WTC11 (cell line): Measurements from ENCODE around the gene SKI. TPM values are rescaled to one million over a fixed set of nuclear protein-coding genes. Genes with fewer than 3 reads are reported as not detected.
A peak's percentile ranks its signal among the peaks of the same experiment; 100 is the strongest.

Experiments
- ARID4B ChIP-seq: sonication (generic); formaldehyde crosslinking; IDR thresholded peaks from 2 replicates; pipeline ENCODE4 v1.8.0; 2023; ENCODE audit warnings: missing genetic modification reagents, mild to moderate bottlenecking, borderline replicate concordance
- CBFB ChIP-seq: sonication (generic); formaldehyde crosslinking; IDR thresholded peaks from 2 replicates; pipeline ENCODE4 v1.8.1; 2022; ENCODE audit warnings: mild to moderate bottlenecking, low read depth, missing genetic modification reagents
- CREM ChIP-seq: sonication (generic); formaldehyde crosslinking; IDR thresholded peaks from 2 replicates; pipeline ENCODE4 v1.8.1; 2022; ENCODE audit warnings: mild to moderate bottlenecking, missing genetic modification reagents, moderate library complexity
- FOXK1 ChIP-seq: sonication (generic); formaldehyde crosslinking; IDR thresholded peaks from 2 replicates; pipeline ENCODE4 v1.8.0; 2022; ENCODE audit warnings: mild to moderate bottlenecking, moderate library complexity, missing genetic modification reagents
- GABPB1 ChIP-seq: sonication (generic); formaldehyde crosslinking; IDR thresholded peaks from 2 replicates; pipeline ENCODE4 v1.8.1; 2023; ENCODE audit warnings: mild to moderate bottlenecking, missing genetic modification reagents
- HMGXB4 ChIP-seq: sonication (generic); formaldehyde crosslinking; IDR thresholded peaks from 2 replicates; pipeline ENCODE4 v1.8.1; 2023; ENCODE audit warnings: mild to moderate bottlenecking, moderate library complexity, missing genetic modification reagents
- JUN ChIP-seq: sonication (generic); formaldehyde crosslinking; IDR thresholded peaks from 2 replicates; pipeline ENCODE4 v1.8.0; 2023; ENCODE audit warnings: mild to moderate bottlenecking, missing genetic modification reagents
- NR3C1 ChIP-seq: sonication (generic); formaldehyde crosslinking; conservative IDR thresholded peaks from 2 replicates; pipeline ENCODE4 v1.8.1; 2023; ENCODE audit warnings: low read depth, mild to moderate bottlenecking, missing genetic modification reagents
- PRRX2 ChIP-seq: fragments of 250-450 bp; sonication (Bioruptor Pico); IDR thresholded peaks from 2 replicates; pipeline ENCODE4 v1.8.0; 2021; ENCODE audit warnings: mild to moderate bottlenecking
- RELA ChIP-seq: sonication (generic); formaldehyde crosslinking; IDR thresholded peaks from 2 replicates; pipeline ENCODE4 v1.8.1; 2022; ENCODE audit warnings: missing genetic modification reagents, mild to moderate bottlenecking, borderline replicate concordance
- SMAD3 ChIP-seq: sonication (generic); formaldehyde crosslinking; IDR thresholded peaks from 2 replicates; pipeline ENCODE4 v1.8.0; 2022; ENCODE audit warnings: missing genetic modification reagents, mild to moderate bottlenecking, borderline replicate concordance
- SOX15 ChIP-seq: fragments of 250-450 bp; sonication (Bioruptor Pico); IDR thresholded peaks from 2 replicates; pipeline ENCODE4 v1.9.0; 2021; ENCODE audit warnings: mild to moderate bottlenecking
- TEAD4 ChIP-seq: sonication (generic); formaldehyde crosslinking; IDR thresholded peaks from 2 replicates; pipeline ENCODE4 v1.8.0; 2022; ENCODE audit warnings: mild to moderate bottlenecking, missing genetic modification reagents
- USF1 ChIP-seq: sonication (generic); formaldehyde crosslinking; IDR thresholded peaks from 2 replicates; pipeline ENCODE4 v1.8.0; 2022; ENCODE audit warnings: mild to moderate bottlenecking, missing genetic modification reagents
- ZNF121 ChIP-seq: sonication (generic); formaldehyde crosslinking; IDR thresholded peaks from 2 replicates; pipeline ENCODE4 v1.8.0; 2023; ENCODE audit warnings: missing genetic modification reagents
- ZNF317 ChIP-seq: sonication (generic); formaldehyde crosslinking; IDR thresholded peaks from 2 replicates; pipeline ENCODE4 v1.8.1; 2023; ENCODE audit warnings: low read depth, mild to moderate bottlenecking, moderate library complexity, missing genetic modification reagents, borderline replicate concordance
- ZNF423 ChIP-seq: fragments of 250-450 bp; sonication (Bioruptor Pico); IDR thresholded peaks from 2 replicates; pipeline ENCODE4 v2.1.2; 2022; ENCODE audit warnings: mild to moderate bottlenecking, moderate library complexity
- ZNF532 ChIP-seq: fragments of 250-450 bp; sonication (Bioruptor Pico); IDR thresholded peaks from 2 replicates; pipeline ENCODE4 v1.9.0; 2021; ENCODE audit warnings: mild to moderate bottlenecking, borderline replicate concordance
- ZNF671 ChIP-seq: fragments of 250-450 bp; sonication (Bioruptor Pico); IDR thresholded peaks from 2 replicates; pipeline ENCODE4 v1.8.0; 2021; ENCODE audit warnings: mild to moderate bottlenecking
- ZSCAN18 ChIP-seq: fragments of 250-450 bp; sonication (Bioruptor Pico); IDR thresholded peaks from 2 replicates; pipeline ENCODE4 v2.1.2; 2022; ENCODE audit warnings: mild to moderate bottlenecking, moderate library complexity
- total RNA-seq: library from RNA; stranded (reverse); gene quantifications from 3 replicates; pipeline ENCODE4 v1.2.3, GENCODE V29; 2021
- TF ChIP-seq, protein P1 (sequence below): sonication (generic); formaldehyde crosslinking; IDR thresholded peaks from 2 replicates; pipeline ENCODE4 v1.8.0; 2022; ENCODE audit warnings: missing genetic modification reagents
- TF ChIP-seq, protein P2 (sequence below): fragments of 250-450 bp; sonication (Bioruptor Pico); IDR thresholded peaks from 2 replicates; pipeline ENCODE4 v1.8.0; 2021; ENCODE audit warnings: mild to moderate bottlenecking

The SKI gene
- total RNA-seq, 1 experiment from 2014 or later = 88.6 TPM

- TF ChIP-seq ARID4B (CRISPR knock-in tag) (no peak), ZSCAN18 (CRISPR knock-in tag) (no peak), FOXK1 (peak; percentile 89; the same call in 1 of the 2 replicates), GABPB1 (CRISPR knock-in tag) (no peak), SMAD3 (CRISPR knock-in tag) (no peak; the same call in 1 of the 2 replicates), USF1 (no peak), CBFB (CRISPR knock-in tag) (peak; percentile 73; the same call in 1 of the 2 replicates), ZNF423 (CRISPR knock-in tag) (no peak; the same call in 1 of the 2 replicates), HMGXB4 (CRISPR knock-in tag) (no peak), ZNF532 (CRISPR knock-in tag) (no peak), RELA (CRISPR knock-in tag) (no peak), PRRX2 (no peak), ZNF671 (CRISPR knock-in tag) (no peak), SOX15 (CRISPR knock-in tag) (no peak), NR3C1 (CRISPR knock-in tag) (no peak), TEAD4 (CRISPR knock-in tag) (peak; percentile 84; the same call in 1 of the 2 replicates), ZNF121 (no peak), JUN (CRISPR knock-in tag) (no peak), ZNF317 (CRISPR knock-in tag) (no peak), CREM (no peak)
- TF ChIP-seq, protein P1, sequence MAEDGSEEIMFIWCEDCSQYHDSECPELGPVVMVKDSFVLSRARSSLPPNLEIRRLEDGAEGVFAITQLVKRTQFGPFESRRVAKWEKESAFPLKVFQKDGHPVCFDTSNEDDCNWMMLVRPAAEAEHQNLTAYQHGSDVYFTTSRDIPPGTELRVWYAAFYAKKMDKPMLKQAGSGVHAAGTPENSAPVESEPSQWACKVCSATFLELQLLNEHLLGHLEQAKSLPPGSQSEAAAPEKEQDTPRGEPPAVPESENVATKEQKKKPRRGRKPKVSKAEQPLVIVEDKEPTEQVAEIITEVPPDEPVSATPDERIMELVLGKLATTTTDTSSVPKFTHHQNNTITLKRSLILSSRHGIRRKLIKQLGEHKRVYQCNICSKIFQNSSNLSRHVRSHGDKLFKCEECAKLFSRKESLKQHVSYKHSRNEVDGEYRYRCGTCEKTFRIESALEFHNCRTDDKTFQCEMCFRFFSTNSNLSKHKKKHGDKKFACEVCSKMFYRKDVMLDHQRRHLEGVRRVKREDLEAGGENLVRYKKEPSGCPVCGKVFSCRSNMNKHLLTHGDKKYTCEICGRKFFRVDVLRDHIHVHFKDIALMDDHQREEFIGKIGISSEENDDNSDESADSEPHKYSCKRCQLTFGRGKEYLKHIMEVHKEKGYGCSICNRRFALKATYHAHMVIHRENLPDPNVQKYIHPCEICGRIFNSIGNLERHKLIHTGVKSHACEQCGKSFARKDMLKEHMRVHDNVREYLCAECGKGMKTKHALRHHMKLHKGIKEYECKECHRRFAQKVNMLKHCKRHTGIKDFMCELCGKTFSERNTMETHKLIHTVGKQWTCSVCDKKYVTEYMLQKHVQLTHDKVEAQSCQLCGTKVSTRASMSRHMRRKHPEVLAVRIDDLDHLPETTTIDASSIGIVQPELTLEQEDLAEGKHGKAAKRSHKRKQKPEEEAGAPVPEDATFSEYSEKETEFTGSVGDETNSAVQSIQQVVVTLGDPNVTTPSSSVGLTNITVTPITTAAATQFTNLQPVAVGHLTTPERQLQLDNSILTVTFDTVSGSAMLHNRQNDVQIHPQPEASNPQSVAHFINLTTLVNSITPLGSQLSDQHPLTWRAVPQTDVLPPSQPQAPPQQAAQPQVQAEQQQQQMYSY (CRISPR knock-in tag) = no peak
- TF ChIP-seq, protein P2, sequence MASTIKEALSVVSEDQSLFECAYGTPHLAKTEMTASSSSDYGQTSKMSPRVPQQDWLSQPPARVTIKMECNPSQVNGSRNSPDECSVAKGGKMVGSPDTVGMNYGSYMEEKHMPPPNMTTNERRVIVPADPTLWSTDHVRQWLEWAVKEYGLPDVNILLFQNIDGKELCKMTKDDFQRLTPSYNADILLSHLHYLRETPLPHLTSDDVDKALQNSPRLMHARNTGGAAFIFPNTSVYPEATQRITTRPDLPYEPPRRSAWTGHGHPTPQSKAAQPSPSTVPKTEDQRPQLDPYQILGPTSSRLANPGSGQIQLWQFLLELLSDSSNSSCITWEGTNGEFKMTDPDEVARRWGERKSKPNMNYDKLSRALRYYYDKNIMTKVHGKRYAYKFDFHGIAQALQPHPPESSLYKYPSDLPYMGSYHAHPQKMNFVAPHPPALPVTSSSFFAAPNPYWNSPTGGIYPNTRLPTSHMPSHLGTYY (CRISPR knock-in tag) = no peak
These were observed 51.1 kb downstream of the SKI start (continued) for GRCh38 chr1:2279210-2279639.
